Upper lobe of left lung (tissue), 4 donors: ENCODE results near the gene NRF1.

Source experiments
- EP300 ChIP-seq, 4 donors: sonication (generic); formaldehyde crosslinking; IDR thresholded peaks; one replicate each; pipeline ENCODE4 v1.5.1; 2017; ENCODE audit warnings: antibody characterized with exemption in 4 of 4, control low read depth in 2 of 4
- POLR2A ChIP-seq, 4 donors: fragments of 450-650 bp; IDR thresholded peaks; one replicate each; pipeline ENCODE4 v1.5.1; 2016 to 2017; ENCODE audit warnings: antibody characterized with exemption in 4 of 4, mild to moderate bottlenecking in 2 of 4
- POLR2AphosphoS5 ChIP-seq, 2 donors: sonication (generic); formaldehyde crosslinking; IDR thresholded peaks; one replicate each; pipeline ENCODE4 v1.5.1; 2017; ENCODE audit warnings: antibody characterized with exemption in 2 of 2
- TF ChIP-seq, protein P1 (sequence below), 6 experiments: fragments of 450-650 bp in 4 of 6; fragments of 200-600 bp in 2 of 6; sonication (generic) in 2 of 6; IDR thresholded peaks; one replicate each; pipeline ENCODE4 v1.5.1; 2016 to 2019; ENCODE audit warnings: antibody characterized with exemption in 6 of 6

DNA sequence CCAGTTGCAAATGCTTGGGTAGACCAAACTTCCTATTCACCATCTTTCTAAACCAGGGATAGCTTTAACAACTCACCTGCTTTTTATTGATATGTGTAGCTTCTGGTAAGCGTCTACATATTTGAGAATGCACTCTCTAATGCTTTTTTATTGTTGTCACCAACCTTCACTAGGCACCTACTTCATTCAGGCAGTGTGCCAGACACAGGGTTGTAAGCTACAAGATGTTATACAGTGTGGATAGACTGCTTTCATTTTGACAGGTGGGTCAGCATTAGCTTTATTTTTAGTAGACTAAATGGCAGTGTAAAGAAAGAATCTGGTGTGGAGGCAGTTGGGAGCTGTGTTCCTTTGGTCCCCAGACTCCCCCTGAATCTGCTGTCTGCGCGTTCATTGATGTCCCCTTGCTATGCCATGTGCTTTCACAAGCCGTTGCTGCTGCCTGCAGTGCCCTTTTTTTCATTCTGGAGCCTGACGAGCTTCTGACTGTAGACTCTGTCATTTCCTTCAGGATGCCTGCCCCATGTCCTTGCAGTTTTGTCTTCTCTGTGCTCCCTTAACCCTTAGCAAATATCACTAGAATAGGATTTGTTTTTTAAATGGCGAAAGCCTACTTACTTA, 32.1 kb downstream of the NRF1 start:
- TF ChIP-seq, protein P1, sequence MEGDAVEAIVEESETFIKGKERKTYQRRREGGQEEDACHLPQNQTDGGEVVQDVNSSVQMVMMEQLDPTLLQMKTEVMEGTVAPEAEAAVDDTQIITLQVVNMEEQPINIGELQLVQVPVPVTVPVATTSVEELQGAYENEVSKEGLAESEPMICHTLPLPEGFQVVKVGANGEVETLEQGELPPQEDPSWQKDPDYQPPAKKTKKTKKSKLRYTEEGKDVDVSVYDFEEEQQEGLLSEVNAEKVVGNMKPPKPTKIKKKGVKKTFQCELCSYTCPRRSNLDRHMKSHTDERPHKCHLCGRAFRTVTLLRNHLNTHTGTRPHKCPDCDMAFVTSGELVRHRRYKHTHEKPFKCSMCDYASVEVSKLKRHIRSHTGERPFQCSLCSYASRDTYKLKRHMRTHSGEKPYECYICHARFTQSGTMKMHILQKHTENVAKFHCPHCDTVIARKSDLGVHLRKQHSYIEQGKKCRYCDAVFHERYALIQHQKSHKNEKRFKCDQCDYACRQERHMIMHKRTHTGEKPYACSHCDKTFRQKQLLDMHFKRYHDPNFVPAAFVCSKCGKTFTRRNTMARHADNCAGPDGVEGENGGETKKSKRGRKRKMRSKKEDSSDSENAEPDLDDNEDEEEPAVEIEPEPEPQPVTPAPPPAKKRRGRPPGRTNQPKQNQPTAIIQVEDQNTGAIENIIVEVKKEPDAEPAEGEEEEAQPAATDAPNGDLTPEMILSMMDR (IDR thresholded peaks at IDR 0.05) = no peak
- TF ChIP-seq POLR2A (IDR thresholded peaks at IDR 0.05) (no peak), POLR2AphosphoS5 (IDR thresholded peaks at IDR 0.05) (no peak), EP300 (IDR thresholded peaks at IDR 0.05) (no peak)
